GM08714 (cell line): Measurements from ENCODE around the gene MAF.

Source experiments
- H3K4me3 ChIP-seq: fragments of 200-500 bp; sonication (Bioruptor generic); 2 replicates; pipeline ENCODE4 v1.5.1; 2014; ENCODE audit warnings: mild to moderate bottlenecking, low read length, inconsistent platforms
- ZNF274 ChIP-seq: IDR thresholded peaks from 2 replicates; pipeline ENCODE4 v1.6.1; 2012; ENCODE audit warnings: mild to moderate bottlenecking, low read depth, low read length

MAF gene

GRCh38 chr16:79600638-79601091, at the start of gene MAF:
TSS of gene MAF (minus strand) at chr16:79600737. CDS start at chr16:79599902, 835 bp downstream.
- peak within 1 kb of the TSS; percentile 23 for H3K4me3 ChIP-seq
- TF ChIP-seq ZNF274: no peak

GRCh38 chr16:79648826-79649225, 48.3 kb upstream of the MAF start:
- no peak for TF ChIP-seq ZNF274

GRCh38 chr16:79647586-79647985, 47.0 kb upstream of the MAF start:
- no peak overlapping the region for H3K4me3 ChIP-seq
- TF ChIP-seq ZNF274: no peak

More at GRCh38 chr16:79648826-79649225, 48.3 kb upstream of the MAF start:
- H3K4me3 ChIP-seq: no peak overlapping the region

- no peak for TF ChIP-seq ZNF274
- H3K4me3 ChIP-seq: no peak overlapping the region
Measured at GRCh38 chr16:79645701-79646100, 45.2 kb upstream of the MAF start.

GRCh38 chr16:79644971-79645667, 44.6 kb upstream of the MAF start:
- no peak for TF ChIP-seq ZNF274
- H3K4me3 ChIP-seq: no peak overlapping the region

GRCh38 chr16:79642652-79643051, 42.1 kb upstream of the MAF start:
- no peak for TF ChIP-seq ZNF274
- H3K4me3 ChIP-seq: no peak overlapping the region

GRCh38 chr16:79640513-79641360, 40.2 kb upstream of the MAF start:
- TF ChIP-seq ZNF274: no peak
- H3K4me3 ChIP-seq: no peak overlapping the region

GRCh38 chr16:79639576-79640311, 39.2 kb upstream of the MAF start:
- TF ChIP-seq ZNF274: no peak
- no peak overlapping the region for H3K4me3 ChIP-seq

GRCh38 chr16:79638386-79638785, 37.8 kb upstream of the MAF start:
- no peak for TF ChIP-seq ZNF274
- H3K4me3 ChIP-seq: no peak overlapping the region

- no peak overlapping the region for H3K4me3 ChIP-seq
- TF ChIP-seq ZNF274: no peak
Measured at GRCh38 chr16:79635488-79635887, 35.0 kb upstream of the MAF start.

GRCh38 chr16:79634298-79634697, 33.8 kb upstream of the MAF start:
- no peak for TF ChIP-seq ZNF274
- no peak overlapping the region for H3K4me3 ChIP-seq

GRCh38 chr16:79632289-79632688, 31.8 kb upstream of the MAF start:
- TF ChIP-seq ZNF274: no peak
- no peak overlapping the region for H3K4me3 ChIP-seq

- no peak overlapping the region for H3K4me3 ChIP-seq
- no peak for TF ChIP-seq ZNF274
Measured at GRCh38 chr16:79628988-79629387, 28.5 kb upstream of the MAF start.

GRCh38 chr16:79628501-79628975, 28.0 kb upstream of the MAF start:
- no peak for TF ChIP-seq ZNF274
- H3K4me3 ChIP-seq: no peak overlapping the region
